A673 (cell line): ENCODE measurements around the gene MYRF. TPM values are rescaled to one million over a fixed set of nuclear protein-coding genes. Genes with fewer than 3 reads are reported as not detected.

ENCODE experiments used
- BruUV-seq: library from RNA; stranded (reverse); fragments of 400-500 nt; replicated peaks from 2 replicates; lab custom pipeline; 2021; lab: Mats Ljungman, UMichigan
- CTCF ChIA-PET: fragments of 300-600 bp; sonication (Branson Sonifier 250); formaldehyde crosslinking; loops from one replicate; lab custom pipeline; 2022; ENCODE audit warnings: antibody characterized with exemption; lab: Charles Lee
- POLR2A ChIA-PET: fragments of 300-600 bp; sonication (Branson Sonifier 250); formaldehyde crosslinking; loops from one replicate; lab custom pipeline; 2022; ENCODE audit warnings: antibody characterized with exemption; ENCODE audit not compliant: low non-redundant PET; lab: Charles Lee
- DNase-seq: peaks from one replicate; pipeline ENCODE4 v3.0.0-alpha.2; 2015; ENCODE audit warnings: low spot score
- H3K27ac ChIP-seq: fragments of 200-600 bp; sonication (generic); 2 replicates; pipeline ENCODE4 v1.5.1; 2016; ENCODE audit warnings: mixed run types, low read depth, mild to moderate bottlenecking, mixed read lengths, antibody characterized with exemption, low read length; ENCODE audit not compliant: poor library complexity, severe bottlenecking
- H3K27me3 ChIP-seq: fragments of 200-600 bp; sonication (generic); replicated peaks from 2 replicates; pipeline ENCODE4 v1.6.1; 2017; ENCODE audit warnings: mixed run types, low read depth, mild to moderate bottlenecking, mixed read lengths, antibody characterized with exemption, low read length; ENCODE audit not compliant: insufficient read depth, poor library complexity
- H3K36me3 ChIP-seq: fragments of 200-600 bp; sonication (generic); 2 replicates; pipeline ENCODE4 v1.6.1; 2016; ENCODE audit warnings: mixed run types, mild to moderate bottlenecking, mixed read lengths, antibody characterized with exemption, low read length; ENCODE audit not compliant: insufficient read depth, poor library complexity, severe bottlenecking
- H3K4me1 ChIP-seq: fragments of 200-600 bp; sonication (generic); 2 replicates; pipeline ENCODE4 v1.6.1; 2017; ENCODE audit warnings: mixed run types, mild to moderate bottlenecking, mixed read lengths, antibody characterized with exemption, low read length; ENCODE audit not compliant: insufficient read depth, poor library complexity, severe bottlenecking
- H3K4me3 ChIP-seq: fragments of 200-600 bp; sonication (generic); 2 replicates; pipeline ENCODE4 v1.5.1; 2016; ENCODE audit warnings: low read depth, mixed run types, mild to moderate bottlenecking, mixed read lengths, low read length; ENCODE audit not compliant: poor library complexity, severe bottlenecking
- H3K9me3 ChIP-seq: fragments of 200-600 bp; sonication (generic); 2 replicates; pipeline ENCODE4 v1.6.1; 2016; ENCODE audit warnings: mixed run types, low read depth, mild to moderate bottlenecking, mixed read lengths, antibody characterized with exemption, low read length; ENCODE audit not compliant: poor library complexity, severe bottlenecking
- EZH2 ChIP-seq: fragments of 200-600 bp; sonication (generic); IDR thresholded peaks from 2 replicates; pipeline ENCODE4 v1.6.1; 2017; ENCODE audit warnings: borderline replicate concordance, low read depth, mild to moderate bottlenecking, mixed read lengths, antibody characterized with exemption, low read length; ENCODE audit not compliant: poor library complexity, severe bottlenecking
- intact Hi-C: fragments of 100-400 bp; cut with micrococcal nuclease; formaldehyde crosslinking; loops from one replicate; pipeline ENCODE4 v1.10.0; 2022; ENCODE audit not compliant: unreplicated experiment
- total RNA-seq: library from RNA; stranded (reverse); gene quantifications from 2 replicates; pipeline ENCODE4 v1.2.3, GENCODE V29; 2021
- TF ChIP-seq, protein P1 (sequence below): fragments of 300-800, 200-600 bp; sonication (generic); conservative IDR thresholded peaks from 2 replicates; pipeline ENCODE4 v1.5.1; 2017; ENCODE audit warnings: low read depth, mild to moderate bottlenecking, antibody characterized with exemption, low read length, moderate library complexity, mixed read lengths

Gene MYRF
- total RNA-seq, 1 experiment from 2014 or later: 11.2 TPM

DNA sequence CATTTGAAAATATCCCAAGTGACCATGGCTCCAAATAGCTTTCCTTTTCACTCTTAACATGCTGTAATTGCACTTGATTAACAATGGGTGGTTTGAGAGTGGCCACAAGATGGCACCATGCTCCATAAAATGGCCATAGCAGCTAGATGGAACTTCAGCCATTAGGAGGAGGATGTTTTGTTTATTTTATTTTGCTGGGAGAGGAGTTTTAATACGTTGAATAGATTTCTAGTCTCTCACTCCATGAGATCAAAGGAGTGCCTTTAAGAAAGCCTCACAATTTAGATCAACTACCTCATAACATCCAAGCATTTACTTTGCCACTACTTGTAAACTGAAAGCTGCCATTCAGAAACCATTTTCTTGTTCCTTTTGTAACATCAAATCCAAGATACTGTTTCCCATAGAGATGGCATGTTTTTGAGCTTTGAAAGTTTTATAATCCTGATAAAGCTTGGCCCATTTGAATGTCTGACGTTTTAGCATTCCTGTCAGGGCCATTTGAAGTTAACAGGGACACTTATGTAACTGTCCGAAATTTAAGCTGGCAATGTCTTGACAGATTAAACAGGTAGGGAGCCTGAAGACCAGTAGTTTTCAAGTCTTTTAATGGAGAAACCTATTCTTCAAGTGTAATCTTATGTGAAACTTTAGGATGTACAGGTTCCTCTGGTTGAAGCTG is 45.0 kb downstream of the MYRF start:
- BruUV-seq: no TSS peak
- intact Hi-C loops: loop anchor here (1.0 to 5.0 kb wide), 4 partner anchors 75 to 311 kb away; no protein-coding TSS in a partner anchor
- Histone ChIP-seq H3K27me3 (no peaks in the 10 kb centered on the region), H3K9me3 (no peaks in the 10 kb centered on the region), H3K4me1 (peaks cover 14% of the 10 kb centered on the region), H3K36me3 (peaks cover 78% of the 10 kb centered on the region), H3K4me3 (no peak overlapping the region), H3K27ac (peak overlapping the region; percentile 62)
- CTCF ChIA-PET: interaction anchor here (0.6 to 3.0 kb wide), 14 partner anchors 9 to 310 kb away, joined by 3 to 12 read pairs (median 6); partner anchors contain the start of gene FADS1
- no peak for TF ChIP-seq EZH2
- TF ChIP-seq, protein P1, sequence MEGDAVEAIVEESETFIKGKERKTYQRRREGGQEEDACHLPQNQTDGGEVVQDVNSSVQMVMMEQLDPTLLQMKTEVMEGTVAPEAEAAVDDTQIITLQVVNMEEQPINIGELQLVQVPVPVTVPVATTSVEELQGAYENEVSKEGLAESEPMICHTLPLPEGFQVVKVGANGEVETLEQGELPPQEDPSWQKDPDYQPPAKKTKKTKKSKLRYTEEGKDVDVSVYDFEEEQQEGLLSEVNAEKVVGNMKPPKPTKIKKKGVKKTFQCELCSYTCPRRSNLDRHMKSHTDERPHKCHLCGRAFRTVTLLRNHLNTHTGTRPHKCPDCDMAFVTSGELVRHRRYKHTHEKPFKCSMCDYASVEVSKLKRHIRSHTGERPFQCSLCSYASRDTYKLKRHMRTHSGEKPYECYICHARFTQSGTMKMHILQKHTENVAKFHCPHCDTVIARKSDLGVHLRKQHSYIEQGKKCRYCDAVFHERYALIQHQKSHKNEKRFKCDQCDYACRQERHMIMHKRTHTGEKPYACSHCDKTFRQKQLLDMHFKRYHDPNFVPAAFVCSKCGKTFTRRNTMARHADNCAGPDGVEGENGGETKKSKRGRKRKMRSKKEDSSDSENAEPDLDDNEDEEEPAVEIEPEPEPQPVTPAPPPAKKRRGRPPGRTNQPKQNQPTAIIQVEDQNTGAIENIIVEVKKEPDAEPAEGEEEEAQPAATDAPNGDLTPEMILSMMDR: peak; percentile 96
- POLR2A ChIA-PET: interaction anchor here (0.7 kb wide), 2 partner anchors 150 to 835 kb away, joined by 3 read pairs; no protein-coding TSS in a partner anchor
- DNase-seq: peak; percentile 88

DNA sequence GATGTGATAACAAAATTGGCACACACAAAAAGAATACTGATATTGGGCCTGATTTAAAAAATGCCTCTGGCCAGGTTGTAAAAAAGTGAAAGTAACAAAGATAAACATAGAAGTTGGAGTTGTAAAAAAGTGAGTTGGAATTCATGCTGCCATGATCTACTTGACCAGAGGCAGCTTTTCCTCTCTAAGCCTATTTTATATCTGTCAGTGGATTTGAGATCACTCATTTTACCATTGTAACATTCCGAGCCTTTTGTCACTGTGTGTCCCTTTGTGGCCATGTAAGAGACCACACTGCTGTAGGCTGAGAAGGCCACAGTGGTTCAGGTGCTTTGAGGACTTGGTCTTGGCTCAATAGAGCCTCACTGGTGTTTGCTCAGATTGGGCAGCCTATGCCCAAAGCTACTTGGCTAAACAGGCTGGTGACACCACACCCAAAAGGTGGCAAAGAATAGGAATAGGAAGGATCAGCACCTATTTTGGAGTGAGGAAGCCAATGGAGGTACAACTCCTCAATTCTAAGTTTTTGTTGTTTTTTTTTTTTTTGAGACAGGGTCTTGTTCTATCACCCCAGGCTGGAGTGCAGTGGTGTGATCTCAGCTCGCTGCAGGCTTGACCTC is 47.3 kb downstream of the MYRF start:
- Histone ChIP-seq H3K36me3 (peaks cover 97% of the 10 kb centered on the region), H3K4me3 (no peak overlapping the region), H3K4me1 (peaks cover 8% of the 10 kb centered on the region), H3K27me3 (no peaks in the 10 kb centered on the region), H3K27ac (peak overlapping the region; percentile 38), H3K9me3 (no peaks in the 10 kb centered on the region)
- POLR2A ChIA-PET: no interaction called here
- TF ChIP-seq EZH2: no peak
- TF ChIP-seq, protein P1: no peak
- CTCF ChIA-PET: interaction anchor here (0.7 kb wide), 1 partner anchor 11 kb away, joined by 16 read pairs; no protein-coding TSS in a partner anchor
- no peak for DNase-seq
- BruUV-seq: no TSS peak
- intact Hi-C loops: loop anchor here (5.0 kb wide), 2 partner anchors 73 to 98 kb away; no protein-coding TSS in a partner anchor

DNA sequence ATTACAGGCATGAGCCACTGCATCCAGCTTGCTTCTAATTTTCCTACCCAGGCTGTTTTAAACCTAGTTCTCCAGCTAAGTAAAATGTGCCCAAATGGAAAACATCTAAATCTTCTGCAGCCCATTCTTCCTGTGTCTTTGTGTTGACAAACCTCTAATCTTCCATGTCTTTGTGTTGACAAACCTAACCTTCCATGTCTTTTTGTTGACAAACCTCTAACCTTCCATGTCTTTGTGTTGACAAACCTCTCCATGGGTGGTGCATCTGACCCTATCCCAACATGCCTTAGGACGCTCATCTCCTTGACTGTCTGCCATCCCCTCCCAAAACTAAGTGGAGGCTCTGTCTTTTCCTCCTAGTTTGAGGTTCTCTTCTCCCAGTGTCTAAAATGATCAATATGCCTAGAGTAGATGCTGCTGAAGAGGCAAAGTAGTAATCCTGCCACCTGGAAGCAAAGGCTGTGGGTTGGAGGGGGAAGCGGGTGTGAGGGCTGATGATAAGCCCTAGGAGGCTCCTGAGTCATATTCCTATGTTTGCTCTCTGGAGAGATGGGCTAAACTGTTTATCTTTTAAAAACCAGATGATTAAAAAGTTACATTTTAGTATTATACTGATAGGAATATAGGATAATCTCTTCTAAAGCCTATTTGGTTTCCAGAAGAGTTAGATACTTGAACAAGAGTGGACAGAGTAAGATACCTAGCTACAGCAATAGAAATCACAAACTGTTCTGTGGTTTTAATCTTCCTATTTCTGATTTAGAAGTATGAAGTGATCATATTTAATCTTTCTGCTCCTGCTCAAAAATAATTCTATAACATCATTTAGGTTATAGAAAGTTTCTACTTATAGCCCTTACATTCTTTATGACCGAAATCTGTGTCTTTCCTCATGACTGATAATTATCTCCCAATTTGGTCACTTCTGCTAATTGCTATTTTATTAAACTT is 48.2 kb downstream of the MYRF start:
- H3K4me3 ChIP-seq: no peak overlapping the region
- peak overlapping the region; percentile 38 for H3K27ac ChIP-seq
- intact Hi-C loops: no loop called here
- H3K36me3 ChIP-seq: peaks cover 97% of the 10 kb centered on the region
- TF ChIP-seq, protein P1: no peak
- TF ChIP-seq EZH2: no peak
- H3K4me1 ChIP-seq: peaks cover 4% of the 10 kb centered on the region
- no peaks in the 10 kb centered on the region for H3K27me3 ChIP-seq
- DNase-seq: no peak
- CTCF ChIA-PET: no interaction called here
- POLR2A ChIA-PET: no interaction called here
- no peaks in the 10 kb centered on the region for H3K9me3 ChIP-seq
- BruUV-seq: no TSS peak
